Liver (tissue), 9 donors: ENCODE measurements around the gene JAKMIP1. TPM values are rescaled to one million over a fixed set of nuclear protein-coding genes. Genes with fewer than 3 reads are reported as not detected.

ENCODE experiments used
- DNase-seq: peaks from one replicate; pipeline ENCODE4 v3.0.0-alpha.2; 2017; ENCODE audit warnings: low spot score
- H3K27ac ChIP-seq, 2 donors: one replicate each; pipeline ENCODE4 v1.7.0; 2013; ENCODE audit warnings: inconsistent platforms in 2 of 2, low read length in 2 of 2, control low read depth in 1 of 2, low read depth in 1 of 2, mild to moderate bottlenecking in 1 of 2
- H3K27me3 ChIP-seq, 4 donors: one replicate each; pipeline versions ENCODE4 v1.6.1 to v1.7.0; 2013; ENCODE audit warnings: low read length in 3 of 4, inconsistent platforms in 1 of 4, mild to moderate bottlenecking in 1 of 4, moderate library complexity in 1 of 4; ENCODE audit not compliant: control insufficient read depth in 4 of 4, insufficient read depth in 4 of 4
- H3K36me3 ChIP-seq, 4 donors: one replicate each; pipeline versions ENCODE4 v1.6.1 to v1.7.0; 2013; ENCODE audit warnings: low read length in 3 of 4, mild to moderate bottlenecking in 3 of 4, low read depth in 1 of 4, moderate library complexity in 1 of 4; ENCODE audit not compliant: control insufficient read depth in 4 of 4, insufficient read depth in 3 of 4
- H3K4me1 ChIP-seq, 4 donors: one replicate each; pipeline versions ENCODE4 v1.6.1 to v1.7.0; 2013; ENCODE audit warnings: low read length in 3 of 4, mild to moderate bottlenecking in 3 of 4, moderate library complexity in 1 of 4; ENCODE audit not compliant: control insufficient read depth in 4 of 4, insufficient read depth in 4 of 4
- H3K4me3 ChIP-seq, 3 donors: one replicate each; pipeline versions ENCODE4 v1.6.1 to v1.7.0; 2013; ENCODE audit warnings: low read length in 3 of 3, control low read depth in 1 of 3, low read depth in 1 of 3, mild to moderate bottlenecking in 1 of 3
- H3K9ac ChIP-seq, 2 donors: one replicate each; pipeline ENCODE4 v1.7.0; 2013; ENCODE audit warnings: low read length in 2 of 2, mild to moderate bottlenecking in 2 of 2, moderate library complexity in 2 of 2, control low read depth in 1 of 2, low read depth in 1 of 2
- H3K9me3 ChIP-seq, 4 donors: one replicate each; pipeline versions ENCODE4 v1.6.1 to v1.7.0; 2013; ENCODE audit warnings: low read length in 3 of 4; ENCODE audit not compliant: control insufficient read depth in 4 of 4
- EGR1 ChIP-seq, 2 donors: IDR thresholded peaks; 2 replicates each; pipeline ENCODE4 v1.6.1; 2016 to 2018; ENCODE audit warnings: antibody characterized with exemption in 2 of 2, low read depth in 2 of 2
- FOXA1 ChIP-seq: IDR thresholded peaks from 2 replicates; pipeline ENCODE4 v1.6.1; 2016; ENCODE audit warnings: antibody characterized with exemption
- FOXA2 ChIP-seq: IDR thresholded peaks from 2 replicates; pipeline ENCODE4 v1.6.1; 2016; ENCODE audit warnings: antibody characterized with exemption
- GABPA ChIP-seq, 2 donors: IDR thresholded peaks in 1 of 2; conservative IDR thresholded peaks in 1 of 2; 2 replicates each; pipeline ENCODE4 v1.6.1; 2016; ENCODE audit warnings: antibody characterized with exemption in 2 of 2, mild to moderate bottlenecking in 1 of 2, moderate library complexity in 1 of 2
- HNF4A ChIP-seq, 2 donors: conservative IDR thresholded peaks; 2 replicates each; pipeline ENCODE4 v1.6.1; 2016; ENCODE audit warnings: antibody characterized with exemption in 2 of 2, mild to moderate bottlenecking in 2 of 2
- HNF4G ChIP-seq: IDR thresholded peaks from 2 replicates; pipeline ENCODE4 v1.6.1; 2016; ENCODE audit warnings: antibody characterized with exemption
- MAX ChIP-seq: IDR thresholded peaks from 2 replicates; pipeline ENCODE4 v1.6.1; 2016; ENCODE audit warnings: antibody characterized with exemption
- NR2F2 ChIP-seq: IDR thresholded peaks from 2 replicates; pipeline ENCODE4 v1.6.1; 2016; ENCODE audit warnings: antibody characterized with exemption
- RAD21 ChIP-seq, 2 donors: IDR thresholded peaks; 2 replicates each; pipeline ENCODE4 v1.6.1; 2016; ENCODE audit warnings: antibody characterized with exemption in 2 of 2, mild to moderate bottlenecking in 2 of 2
- REST ChIP-seq: IDR thresholded peaks from 2 replicates; pipeline ENCODE4 v1.6.1; 2016; ENCODE audit warnings: antibody characterized with exemption, mild to moderate bottlenecking
- RXRA ChIP-seq, 2 donors: IDR thresholded peaks; 2 replicates each; pipeline ENCODE4 v1.6.1; 2017 to 2018; ENCODE audit warnings: antibody characterized with exemption in 2 of 2, mild to moderate bottlenecking in 1 of 2
- SP1 ChIP-seq: IDR thresholded peaks from 2 replicates; pipeline ENCODE4 v1.6.1; 2018; ENCODE audit warnings: antibody characterized with exemption, mild to moderate bottlenecking
- TAF1 ChIP-seq: conservative IDR thresholded peaks from 2 replicates; pipeline ENCODE4 v1.6.1; 2016; ENCODE audit warnings: antibody characterized with exemption, mild to moderate bottlenecking
- YY1 ChIP-seq: IDR thresholded peaks from 2 replicates; pipeline ENCODE4 v1.6.1; 2016; ENCODE audit warnings: antibody characterized with exemption, mild to moderate bottlenecking
- ZBTB33 ChIP-seq: IDR thresholded peaks from 2 replicates; pipeline ENCODE4 v1.6.1; 2016; ENCODE audit warnings: antibody characterized with exemption
- WGBS: extraction: QIAGEN DNeasy Blood & Tissue Kit; methylation state at CpG from one replicate; pipeline ENCODE4 v1.1.7; 2013; 5-methylcytosine and 5-hydroxymethylcytosine counted together
- polyA plus RNA-seq, 2 donors: library from polyadenylated mRNA; stranded (reverse) in 1 of 2; unstranded in 1 of 2; fragments of 200-250 nt in 1 of 2; fragments of >200 nt in 1 of 2; fragmentation: Nextera tagmentation in 1 of 2; extraction: Ambion mirVana in 1 of 2; gene quantifications; one replicate each; pipeline versions ENCODE4 v1.2.1 to v1.2.3, GENCODE V29; 2013 to 2015
- total RNA-seq, 2 donors: library from RNA; depleted of rRNA; stranded (reverse); fragments of >200 nt; gene quantifications; one replicate each; pipeline ENCODE4 v1.2.3, GENCODE V29; 2014
- donor health status: healthy.
- donor health status: healthy.
- donor health status: healthy.
- donor health status: healthy.
- donor health status: healthy.

The JAKMIP1 gene
- total and polyA plus RNA-seq, 4 donors, result 0.08 to 0.50 TPM; not detected in 2

GRCh38 chr4:6002926-6003325 lies 197.4 kb downstream of the JAKMIP1 start:
- H3K4me1 ChIP-seq, result no peaks in the 10 kb centered on the region
- TF ChIP-seq ZBTB33 (no peak), REST (no peak)
- DNase-seq, result no peak
- no peak overlapping the region for H3K27ac ChIP-seq
- WGBS, result 47% methylated on average over 3 of the region's 3 CpGs
- H3K36me3 ChIP-seq, result no peaks in the 10 kb centered on the region
- no peak overlapping the region for H3K9ac ChIP-seq
- no peaks in the 10 kb centered on the region for H3K27me3 ChIP-seq
- no peaks in the 10 kb centered on the region for H3K9me3 ChIP-seq
- no peak overlapping the region for H3K4me3 ChIP-seq

- WGBS, result 76% methylated on average over 5 of the region's 5 CpGs
- Histone ChIP-seq H3K9me3 (no peaks in the 10 kb centered on the region), H3K4me1 (no peaks in the 10 kb centered on the region), H3K4me3 (no peak overlapping the region), H3K27ac (no peak overlapping the region), H3K27me3 (no peaks in the 10 kb centered on the region), H3K36me3 (no peaks in the 10 kb centered on the region), H3K9ac (no peak overlapping the region)
- TF ChIP-seq YY1 (no peak), RAD21 (IDR thresholded peaks at IDR 0.05) (no peak), NR2F2 (no peak), SP1 (no peak), FOXA2 (no peak), GABPA (IDR thresholded peaks at IDR 0.05 in 1 of 2, conservative IDR thresholded peaks at IDR 0.05 in 1 of 2) (no peak), MAX (no peak), RXRA (IDR thresholded peaks at IDR 0.05) (no peak)
- DNase-seq, result no peak
Observed at GRCh38 chr4:6002492-6002833, 197.9 kb downstream of the JAKMIP1 start.

- DNase-seq, result no peak
- WGBS, result 52% methylated on average over 6 of the region's 6 CpGs
- Histone ChIP-seq H3K27ac (no peak overlapping the region), H3K9me3 (no peaks in the 10 kb centered on the region), H3K27me3 (no peaks in the 10 kb centered on the region), H3K36me3 (no peaks in the 10 kb centered on the region), H3K4me3 (no peak overlapping the region), H3K4me1 (no peaks in the 10 kb centered on the region), H3K9ac (no peak overlapping the region)
- TF ChIP-seq EGR1 (IDR thresholded peaks at IDR 0.05; ENCODE audit: low read depth in 2 of 2) (no peak), HNF4G (no peak), REST (no peak), SP1 (no peak), GABPA (IDR thresholded peaks at IDR 0.05 in 1 of 2, conservative IDR thresholded peaks at IDR 0.05 in 1 of 2) (no peak), TAF1 (no peak), MAX (no peak), HNF4A (conservative IDR thresholded peaks at IDR 0.05) (no peak), RXRA (IDR thresholded peaks at IDR 0.05) (no peak), ZBTB33 (no peak), FOXA1 (no peak)
Observed at GRCh38 chr4:6001680-6002491, 198.5 kb downstream of the JAKMIP1 start.
